ENCODE measurements around the gene DGKI. TPM values are rescaled to one million over a fixed set of nuclear protein-coding genes. Genes with fewer than 3 reads are reported as not detected.
A peak's percentile ranks its signal among the peaks of the same experiment; 100 is the strongest.

DGKI gene
- total and polyA plus RNA-seq, 2 of the 4 experiments (the other 2 are of a cell fraction): 3.9 to 15.8 TPM

- Histone ChIP-seq H2AK9ac (replicated peaks; ENCODE audit: low read depth, low read length, poor library complexity) (no peak overlapping the region), H3K4me1 (ENCODE audit: control insufficient read depth, insufficient read depth, low read length) (peaks cover 5% of the 10 kb centered on the region; the same call in 1 of the 2 replicates), H3K56ac (ENCODE audit: extremely low read depth, insufficient read depth, low read length) (no peak overlapping the region), H2BK20ac (ENCODE audit: low read depth, low read length) (no peak overlapping the region), H4K5ac (ENCODE audit: low read depth, low read length) (no peak overlapping the region), H2AFZ (replicated peaks; ENCODE audit: low read length, poor library complexity) (no peak overlapping the region), H2BK15ac (ENCODE audit: low read depth, low read length) (no peak overlapping the region), H4K20me1 (ENCODE audit: insufficient read depth, low read length) (no peaks in the 10 kb centered on the region), H4K91ac (ENCODE audit: insufficient read depth, low read depth, low read length) (no peak overlapping the region), H2AK5ac (ENCODE audit: low read depth, low read length) (no peak overlapping the region), H3K9me1 (ENCODE audit: insufficient read depth, low read length) (no peaks in the 10 kb centered on the region), H3K9me3 (ENCODE audit: control insufficient read depth, insufficient read depth, low read length) (no peaks in the 10 kb centered on the region), H3K36me3 (ENCODE audit: control insufficient read depth, insufficient read depth, low read length) (no peaks in the 10 kb centered on the region), H3K27ac (ENCODE audit: insufficient read depth, low read length) (no peak overlapping the region), H4K8ac (ENCODE audit: low read depth in 2 of 2, low read length in 2 of 2) (no peak overlapping the region), H2BK120ac (ENCODE audit: low read depth, low read length) (no peak overlapping the region), H2BK5ac (ENCODE audit: low read depth, low read length, poor library complexity, severe bottlenecking) (no peak overlapping the region), H3K4me2 (ENCODE audit: low read depth, low read length) (no peak overlapping the region), H3K4ac (ENCODE audit: low read depth, low read length) (no peak overlapping the region), H3K79me1 (ENCODE audit: low read depth in 1 of 2, low read length in 2 of 2) (no peaks in the 10 kb centered on the region), H3K9ac (ENCODE audit: low read depth, low read length) (no peak overlapping the region), H3K14ac (replicated peaks; ENCODE audit: low read depth, low read length) (no peak overlapping the region), H3K4me3 (ENCODE audit: insufficient read depth, low read depth, low read length) (no peak overlapping the region), H3K18ac (ENCODE audit: low read depth, low read length) (no peak overlapping the region), H3K27me3 (ENCODE audit: control insufficient read depth, insufficient read depth, low read length) (no peaks in the 10 kb centered on the region), H3K23ac (ENCODE audit: low read depth, low read length) (no peak overlapping the region)
- peak; percentile 42 for DNase-seq
- no peak for ATAC-seq (ENCODE audit: low read depth)
- no TSS peak for BruUV-seq (replicated peaks)
- dilution Hi-C loops (cut with HindIII; ENCODE audit: low sequenced_read_pairs, unreplicated experiment) (no loop called here), intact Hi-C loops (cut with micrococcal nuclease) (no loop called here), in situ Hi-C loops (cut with MboI; ENCODE audit: low sequenced_read_pairs) (no loop called here)
- WGBS, 2 experiments (ENCODE audit: extremely low coverage in 2 of 2, insufficient read length in 1 of 2): 84% methylated on average over 3 of the region's 5 CpGs; no CpG with 5 or more reads in 1 of the 2 experiments
- TF ChIP-seq BHLHE40 (IDR thresholded peaks at IDR 0.05; ENCODE audit: low read depth, low read length): no peak
- no peak for TF ChIP-seq MAFK (IDR thresholded peaks at IDR 0.05; ENCODE audit: low read depth, low read length)
- TF ChIP-seq CEBPB (IDR thresholded peaks at IDR 0.05; ENCODE audit: low read depth, low read length): no peak
- no peak for TF ChIP-seq CHD1 (IDR thresholded peaks at IDR 0.05; ENCODE audit: low read depth, low read length)
- TF ChIP-seq NFE2L2 (IDR thresholded peaks at IDR 0.05; ENCODE audit: low read depth, low read length): no peak
- TF ChIP-seq MXI1 (IDR thresholded peaks at IDR 0.05; ENCODE audit: borderline replicate concordance, low read depth, low read length): no peak
- TF ChIP-seq CTCF (conservative IDR thresholded peaks at IDR 0.05; ENCODE audit: low read depth, low read length): no peak
- no peak for TF ChIP-seq RFX5 (IDR thresholded peaks at IDR 0.05; ENCODE audit: low read depth, low read length)
- ChIA-PET CTCF (interaction anchor here (0.6 kb wide), 1 partner anchor 24 kb away, joined by 3 read pairs; no protein-coding TSS in a partner anchor), POLR2A (ENCODE audit: unreplicated experiment) (no interaction called here)
Measured at GRCh38 chr7:137734221-137734620, 112.6 kb downstream of the DGKI start.
